HG02840 (cell line): ENCODE results near the gene HDAC8.
"Not testable (repeated sequence)": the region's sequence is repeated elsewhere in the genome, so short reads cannot be mapped to it uniquely, and the experiment has no call there.

Experiments
- ATAC-seq: cut with Tn5 transposase; IDR thresholded peaks from one replicate; pipeline ENCODE4 v1.9.1; 2021; ENCODE audit warnings: mild to moderate bottlenecking, moderate library complexity, moderate number of reproducible peaks; ENCODE audit not compliant: unreplicated experiment, low FRiP score

Gene HDAC8

DNA sequence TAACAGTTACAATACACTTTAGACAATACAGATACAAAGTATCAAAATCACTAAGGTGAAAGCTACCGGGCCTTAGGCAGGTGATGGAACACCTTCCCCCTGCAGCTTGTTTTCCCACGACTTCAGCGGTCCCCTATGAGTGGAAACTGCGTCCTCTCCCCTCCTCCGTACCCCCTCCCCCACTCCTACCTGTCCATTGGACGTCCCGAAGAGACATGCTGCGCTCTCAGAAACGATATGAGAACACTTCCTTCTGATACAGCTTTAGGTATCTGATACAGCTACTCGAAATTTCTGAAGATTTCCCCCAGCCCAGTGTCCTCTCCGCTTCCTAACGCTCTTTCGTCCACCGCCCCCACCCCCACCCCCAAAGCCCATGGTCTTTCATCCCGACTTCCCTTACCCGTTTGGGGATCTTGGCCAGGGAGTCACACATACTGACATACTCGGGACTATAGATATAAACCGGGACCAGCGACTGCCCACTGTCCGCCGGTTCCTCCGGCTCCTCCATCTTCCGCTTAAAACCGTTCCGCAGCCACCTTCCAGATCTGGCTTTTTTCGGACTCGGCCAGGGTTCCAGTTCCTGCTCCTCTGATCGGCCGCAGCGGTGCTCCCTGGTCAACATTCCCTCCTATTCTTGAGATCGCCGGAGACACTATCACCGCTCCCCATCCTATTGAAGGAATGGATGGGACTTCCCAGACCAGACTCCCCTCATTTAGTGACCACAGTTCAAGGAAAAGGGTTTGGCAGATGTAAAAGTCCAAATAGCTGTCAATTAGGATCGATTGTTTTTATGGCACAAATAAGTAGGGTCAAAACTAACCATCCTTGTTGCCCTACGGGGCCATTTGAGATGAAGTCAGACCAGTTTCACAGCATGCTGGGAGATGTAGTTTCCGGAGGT is at the start of gene HDAC8:
Gene HDAC8, minus strand, starts transcription at position 596 of the 910 bp plus-strand sequence. Its CDS starts 82 bp downstream, at position 514.
- peak; percentile 90 for ATAC-seq

- peak; percentile 78 for ATAC-seq
Measured at GRCh38 chrX:72621625-72622485, 49.2 kb upstream of the HDAC8 start.

- no peak for ATAC-seq
Measured at GRCh38 chrX:72621163-72621562, 48.5 kb upstream of the HDAC8 start.

GRCh38 chrX:72620550-72621145 is 48.0 kb upstream of the HDAC8 start:
- ATAC-seq = no peak

GRCh38 chrX:72609313-72609712 is 36.7 kb upstream of the HDAC8 start:
- no peak for ATAC-seq

DNA sequence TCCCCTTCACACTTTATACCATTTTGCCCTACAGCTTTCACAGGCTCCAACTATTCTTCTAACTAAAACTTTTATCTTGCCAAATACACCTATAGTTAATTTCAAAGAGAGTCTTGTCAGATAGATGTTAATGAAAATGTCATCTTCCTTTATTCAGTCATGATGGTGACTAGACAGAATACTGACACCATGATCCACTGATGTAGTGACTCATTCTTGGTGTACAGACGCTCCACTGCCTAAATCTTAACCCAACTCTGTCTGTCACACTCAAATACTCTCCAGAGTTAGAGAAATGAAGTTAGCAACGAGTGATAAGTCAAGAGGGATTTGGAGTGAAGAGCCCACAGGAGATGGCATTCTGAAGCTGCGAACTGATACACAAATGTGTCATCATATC is 32.1 kb upstream of the HDAC8 start:
- no peak for ATAC-seq

DNA sequence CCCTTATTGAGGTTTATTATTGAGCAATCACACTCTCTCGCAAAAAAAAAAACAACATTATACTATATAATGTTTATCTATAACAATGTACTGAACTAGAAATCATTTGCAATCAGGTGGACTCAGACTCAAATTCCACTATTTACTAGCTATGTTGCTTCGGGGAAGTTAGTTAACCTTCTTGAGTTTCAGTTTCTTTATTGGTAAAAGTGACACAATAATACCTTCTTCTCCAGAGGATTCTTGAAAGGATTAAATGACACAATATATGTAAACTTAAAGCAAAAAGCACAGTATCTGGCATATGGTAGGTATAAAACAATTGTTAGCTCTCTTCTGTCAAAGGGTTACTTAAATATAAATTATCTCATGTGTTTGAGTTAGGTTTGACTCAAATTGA is 31.5 kb upstream of the HDAC8 start:
- ATAC-seq = no peak

- ATAC-seq = not testable (repeated sequence)
Measured at GRCh38 chrX:72591038-72591437, 18.4 kb upstream of the HDAC8 start.

DNA sequence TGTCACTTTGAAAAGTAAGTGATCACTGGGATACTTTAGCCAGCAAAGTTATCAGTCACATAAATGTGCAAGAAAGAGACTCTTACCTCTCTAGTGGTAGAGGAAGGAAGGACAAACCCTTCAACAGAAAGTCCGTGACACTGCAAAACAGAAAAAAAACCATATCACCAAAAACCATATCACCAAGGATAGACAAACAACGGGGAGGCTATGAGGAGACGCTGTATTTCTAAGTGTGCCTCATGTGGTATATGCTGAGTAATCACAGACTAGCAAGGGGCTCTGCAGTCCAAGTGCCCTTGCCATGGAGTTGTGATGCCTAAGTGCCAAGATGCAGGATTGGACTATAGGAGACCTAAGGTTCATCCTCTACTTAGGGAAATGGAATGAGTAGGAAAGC is 11.5 kb upstream of the HDAC8 start:
- no peak for ATAC-seq

- no peak for ATAC-seq
Measured at GRCh38 chrX:72576141-72576894, 3.7 kb upstream of the HDAC8 start.

GRCh38 chrX:72573158-72573511 is 492 bp upstream of the HDAC8 start:
- ATAC-seq = peak; percentile 11

DNA sequence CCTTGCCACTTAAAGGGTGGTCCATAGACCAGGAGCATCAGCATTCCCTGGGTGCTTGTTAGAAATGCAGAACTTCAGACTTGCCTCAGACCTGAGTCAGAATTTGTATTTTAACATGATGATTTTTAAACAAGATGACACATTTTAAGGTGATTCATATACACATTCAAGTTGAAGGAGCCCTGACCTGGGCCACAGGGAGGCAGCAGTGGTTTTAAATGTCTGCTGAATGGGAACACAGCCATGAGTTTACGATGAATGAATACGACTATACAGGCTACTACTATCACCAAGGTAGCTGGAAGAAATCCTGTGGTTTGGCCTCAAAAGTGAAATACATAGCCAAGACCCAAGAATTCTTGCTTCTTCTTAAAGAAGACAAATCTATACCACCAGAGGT is 2.9 kb downstream of the HDAC8 start:
- ATAC-seq = no peak

DNA sequence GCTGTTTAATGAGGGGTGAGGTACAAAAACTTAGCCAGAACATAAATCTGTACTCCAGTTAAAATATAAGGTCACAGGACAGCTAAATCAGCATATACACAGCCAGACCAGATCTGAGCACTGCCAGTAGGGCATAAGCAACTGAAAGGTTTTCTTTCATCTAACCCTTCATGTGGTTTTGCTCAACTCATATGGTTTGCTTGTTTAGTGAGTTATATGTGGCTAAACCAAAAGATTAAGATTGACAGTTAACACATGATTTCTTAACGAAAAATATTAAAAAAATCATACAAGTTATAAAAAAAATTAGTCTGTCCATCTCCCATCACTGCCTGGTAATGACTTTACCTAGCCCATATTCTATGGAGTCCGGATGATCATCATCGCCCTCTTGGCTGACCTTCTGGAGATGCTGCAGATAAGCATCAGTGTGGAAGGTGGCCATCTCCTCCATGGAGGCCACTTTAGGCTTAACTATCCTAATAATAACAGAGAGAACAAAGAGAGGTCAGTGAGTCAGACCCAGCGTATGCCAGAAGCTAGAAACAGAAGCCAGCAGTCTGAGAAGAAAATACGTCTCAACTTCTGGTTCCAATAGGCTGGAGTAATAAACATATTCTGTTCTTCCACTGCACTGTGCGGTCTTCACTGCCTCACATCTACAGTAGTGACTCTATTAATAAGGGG is 4.1 kb downstream of the HDAC8 start:
- ATAC-seq = no peak

- ATAC-seq = no peak
Measured at GRCh38 chrX:72566448-72566847, 6.2 kb downstream of the HDAC8 start.

GRCh38 chrX:72559655-72560054 is 13.0 kb downstream of the HDAC8 start:
- not testable (repeated sequence) for ATAC-seq

DNA sequence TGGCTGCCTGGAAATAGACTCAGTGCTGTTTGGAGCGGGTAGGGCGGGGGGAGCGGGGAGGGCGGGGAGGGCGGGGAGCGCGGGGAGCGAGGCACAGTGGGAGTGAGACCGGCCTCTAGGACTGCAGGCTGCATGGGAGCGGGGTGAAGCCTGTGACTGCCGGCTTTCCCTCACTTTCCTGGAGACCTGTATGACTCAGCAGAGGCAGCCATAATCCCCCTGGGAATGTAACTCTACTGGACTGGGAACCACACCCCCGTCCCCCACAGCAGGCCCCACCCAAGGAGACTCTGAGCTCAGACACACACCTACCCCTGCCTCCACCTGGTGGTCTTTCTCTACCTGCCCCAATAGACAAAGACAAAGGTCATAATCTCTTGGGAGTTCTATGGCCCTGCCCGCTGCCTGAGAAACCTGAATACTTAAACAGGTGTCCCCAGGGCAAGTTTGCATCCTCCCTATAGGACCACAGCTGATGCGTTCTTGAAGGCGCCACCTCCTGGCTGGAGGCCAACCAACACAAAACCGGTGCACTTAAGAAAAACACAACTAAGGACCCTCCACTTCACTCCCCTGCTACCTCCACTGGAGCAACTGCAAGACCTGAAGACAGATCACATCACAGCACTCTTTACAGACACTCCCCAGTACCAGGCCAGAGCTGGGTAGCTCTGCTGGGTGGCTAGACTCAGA is 18.0 kb downstream of the HDAC8 start:
- no peak for ATAC-seq

GRCh38 chrX:72552443-72552842 is 20.2 kb downstream of the HDAC8 start:
- not testable (repeated sequence) for ATAC-seq

DNA sequence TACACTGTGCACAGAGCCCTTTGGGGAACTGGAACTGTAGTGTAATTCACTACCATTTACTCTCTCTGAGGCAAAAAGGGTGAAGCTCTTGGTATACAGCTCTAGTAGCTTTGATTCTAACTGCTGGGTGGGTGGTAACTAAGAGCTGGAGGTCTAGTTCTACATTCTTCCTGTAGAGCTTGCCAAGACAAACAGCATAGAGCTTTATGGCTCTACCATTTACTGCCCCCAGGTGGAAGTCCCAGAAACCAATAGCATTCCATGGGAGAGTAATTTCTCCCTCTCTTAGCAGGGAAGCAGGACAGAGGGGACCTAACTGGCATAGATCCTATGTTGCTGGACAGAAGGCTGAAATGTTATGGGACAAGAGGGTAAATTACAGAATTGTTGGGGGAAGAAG is 26.7 kb downstream of the HDAC8 start:
- ATAC-seq = no peak

- no peak for ATAC-seq
Measured at GRCh38 chrX:72540318-72540717, 32.3 kb downstream of the HDAC8 start.
